Adrenal gland (tissue), 12 donors: Measurements from ENCODE around the gene CUL7. TPM values are rescaled to one million over a fixed set of nuclear protein-coding genes. Genes with fewer than 3 reads are reported as not detected.

Experiments
- DNase-seq, 7 donors: peaks; one replicate each; pipeline ENCODE4 v3.0.0-alpha.2; 2019 to 2020
- H3K27ac ChIP-seq, 5 donors: fragments of 200-600 bp; sonication (generic) in 4 of 5; 1 replicate in 3 of 5; 2 replicates in 2 of 5; pipeline versions ENCODE4 v1.5.1 to v1.8.0; 2016 to 2020; ENCODE audit warnings: mild to moderate bottlenecking in 1 of 5
- H3K27me3 ChIP-seq: fragments of 200-600 bp; 2 replicates; pipeline ENCODE4 v1.8.0; 2021
- H3K36me3 ChIP-seq, 2 donors: fragments of 200-600 bp; replicated peaks in 1 of 2; 1 replicate in 1 of 2; 2 replicates in 1 of 2; pipeline versions ENCODE4 v1.5.1 to v1.8.0; 2018 to 2022
- H3K4me1 ChIP-seq, 2 donors: fragments of 200-600 bp; replicated peaks in 1 of 2; 1 replicate in 1 of 2; 2 replicates in 1 of 2; pipeline versions ENCODE4 v1.5.1 to v1.8.0; 2018 to 2021
- H3K4me3 ChIP-seq, 4 donors: fragments of 200-600 bp; sonication (generic) in 3 of 4; one replicate each; pipeline ENCODE4 v1.5.1; 2016 to 2018
- H3K9me3 ChIP-seq, 3 donors: fragments of 200-600 bp; sonication (generic) in 1 of 3; replicated peaks in 1 of 3; 1 replicate in 2 of 3; 2 replicates in 1 of 3; pipeline versions ENCODE4 v1.5.1 to v1.8.0; 2016 to 2021
- POLR2A ChIP-seq, 2 donors: fragments of 450-650 bp; IDR thresholded peaks; one replicate each; pipeline ENCODE4 v1.6.1; 2017; ENCODE audit warnings: antibody characterized with exemption in 2 of 2, mild to moderate bottlenecking in 2 of 2, moderate library complexity in 1 of 2
- WGBS, 4 donors: extraction: QIAGEN DNeasy Blood & Tissue Kit in 2 of 4; methylation state at CpG; one replicate each; pipeline versions ENCODE4 v1.1.5 to v1.1.7; 2013 to 2017; 5-methylcytosine and 5-hydroxymethylcytosine counted together
- intact Hi-C, 2 donors: fragments of 100-400 bp; cut with DNase I; formaldehyde crosslinking; loops; one replicate each; pipeline versions ENCODE4 v1.14.1 to v1.15.0; 2022 to 2023
- polyA plus RNA-seq, 3 donors: library from polyadenylated mRNA; stranded (reverse); fragments of 200-250 nt in 2 of 3; fragments of 350-450 nt in 1 of 3; fragmentation: Illumina TruSeq in 1 of 3; extraction: RNeasy Lipid Tissue Mini Kit (QIAGEN cat#74804) in 1 of 3; gene quantifications; one replicate each; pipeline ENCODE4 v1.2.3, GENCODE V29; 2013 to 2014
- total RNA-seq, 9 donors: library from RNA; depleted of rRNA in 4 of 9; stranded (reverse); fragments of >200 nt in 4 of 9; fragments of 120-200 nt in 1 of 9; fragmentation: NEBNext Ultra II Directional in 1 of 9; extraction: Animal tissue kit (Norgen Biotek cat#: 25700) in 1 of 9; gene quantifications; one replicate each; pipeline versions ENCODE4 v1.1.0 to v1.2.4, GENCODE V29; 2013 to 2023
- TF ChIP-seq, protein P1 (sequence below), 6 experiments: fragments of 450-650 bp in 4 of 6; fragments of 200-600 bp in 2 of 6; sonication (generic) in 1 of 6; IDR thresholded peaks; 1 replicate in 5 of 6; 2 replicates in 1 of 6; pipeline versions ENCODE4 v1.5.1 to v1.8.0; 2016 to 2021; ENCODE audit warnings: antibody characterized with exemption in 6 of 6, mild to moderate bottlenecking in 2 of 6, moderate library complexity in 1 of 6
- donor health status: healthy with polysubstance abuse.
- donor health status: Bipolar disorder and iron deficiency.
- donor health status: DM: yes; HTN: yes; CAD: no.
- donor health status: DM: no; HTN: no; CAD: no.
- donor health status: DM: no; HTN: no; CAD: no.
- donor health status: DM: yes; HTN: yes; CAD: no.

Gene CUL7
- total and polyA plus RNA-seq, 12 donors = 12.0 to 52.5 (median 32.7) TPM

- no peak for DNase-seq
- Histone ChIP-seq H3K27ac (peak overlapping the region in 3 of 5 donors; percentile 61 to 89 (median 87)), H3K4me3 (peak overlapping the region in 1 of 4 donors; percentile 64), H3K27me3 (no peaks in the 10 kb centered on the region), H3K36me3 (peaks cover 0 to 47% of the 10 kb centered on the region in 2 donors), H3K9me3 (no peaks in the 10 kb centered on the region), H3K4me1 (peaks cover 10 to 12% of the 10 kb centered on the region in 2 donors)
- WGBS, 4 donors = 84 to 95% (median 91%) methylated on average over 13 to 19 of the region's 19 CpGs
- intact Hi-C loops = no loop called here
- TF ChIP-seq, protein P1, sequence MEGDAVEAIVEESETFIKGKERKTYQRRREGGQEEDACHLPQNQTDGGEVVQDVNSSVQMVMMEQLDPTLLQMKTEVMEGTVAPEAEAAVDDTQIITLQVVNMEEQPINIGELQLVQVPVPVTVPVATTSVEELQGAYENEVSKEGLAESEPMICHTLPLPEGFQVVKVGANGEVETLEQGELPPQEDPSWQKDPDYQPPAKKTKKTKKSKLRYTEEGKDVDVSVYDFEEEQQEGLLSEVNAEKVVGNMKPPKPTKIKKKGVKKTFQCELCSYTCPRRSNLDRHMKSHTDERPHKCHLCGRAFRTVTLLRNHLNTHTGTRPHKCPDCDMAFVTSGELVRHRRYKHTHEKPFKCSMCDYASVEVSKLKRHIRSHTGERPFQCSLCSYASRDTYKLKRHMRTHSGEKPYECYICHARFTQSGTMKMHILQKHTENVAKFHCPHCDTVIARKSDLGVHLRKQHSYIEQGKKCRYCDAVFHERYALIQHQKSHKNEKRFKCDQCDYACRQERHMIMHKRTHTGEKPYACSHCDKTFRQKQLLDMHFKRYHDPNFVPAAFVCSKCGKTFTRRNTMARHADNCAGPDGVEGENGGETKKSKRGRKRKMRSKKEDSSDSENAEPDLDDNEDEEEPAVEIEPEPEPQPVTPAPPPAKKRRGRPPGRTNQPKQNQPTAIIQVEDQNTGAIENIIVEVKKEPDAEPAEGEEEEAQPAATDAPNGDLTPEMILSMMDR (IDR thresholded peaks at IDR 0.05) = no peak
- TF ChIP-seq POLR2A (IDR thresholded peaks at IDR 0.05) = peak in 1 of 2 donors; percentile 7
These were observed 1.3 kb downstream of the CUL7 start for GRCh38 chr6:43052225-43052841.

GRCh38 chr6:43050981-43051380, 2.7 kb downstream of the CUL7 start:
- Histone ChIP-seq H3K4me1 (peaks cover 10 to 12% of the 10 kb centered on the region in 2 donors), H3K36me3 (peaks cover 0 to 48% of the 10 kb centered on the region in 2 donors), H3K27me3 (no peaks in the 10 kb centered on the region), H3K27ac (no peak overlapping the region), H3K4me3 (no peak overlapping the region), H3K9me3 (no peaks in the 10 kb centered on the region)
- intact Hi-C loops = no loop called here
- DNase-seq = no peak
- TF ChIP-seq, protein P1 (IDR thresholded peaks at IDR 0.05) = no peak
- no peak for TF ChIP-seq POLR2A (IDR thresholded peaks at IDR 0.05)
- WGBS, 4 donors = 91 to 96% (median 94%) methylated on average over 13 to 17 of the region's 17 CpGs

- Histone ChIP-seq H3K27me3 (no peaks in the 10 kb centered on the region), H3K4me1 (peaks cover 5 to 10% of the 10 kb centered on the region in 2 donors), H3K27ac (no peak overlapping the region), H3K9me3 (no peaks in the 10 kb centered on the region), H3K36me3 (peaks cover 0 to 65% of the 10 kb centered on the region in 2 donors), H3K4me3 (no peak overlapping the region)
- intact Hi-C loops = no loop called here
- DNase-seq = no peak
- 81 to 100% (median 86%) methylated on average over 1 to 7 of the region's 7 CpGs for whole genome bisulfite sequencing, 4 donors
- no peak for TF ChIP-seq POLR2A (IDR thresholded peaks at IDR 0.05)
- TF ChIP-seq, protein P1 (IDR thresholded peaks at IDR 0.05) = no peak
These were observed 5.7 kb downstream of the CUL7 start for GRCh38 chr6:43047998-43048397.

GRCh38 chr6:43045371-43045930, 8.2 kb downstream of the CUL7 start:
- no peaks in the 10 kb centered on the region for H3K9me3 ChIP-seq
- no peak overlapping the region for H3K27ac ChIP-seq
- H3K4me3 ChIP-seq = no peak overlapping the region
- H3K36me3 ChIP-seq = peaks cover 0 to 76% of the 10 kb centered on the region in 2 donors
- 90 to 94% (median 93%) methylated on average over 4 to 11 of the region's 11 CpGs for WGBS, 4 donors
- TF ChIP-seq, protein P1 (IDR thresholded peaks at IDR 0.05) = no peak
- no peak for TF ChIP-seq POLR2A (IDR thresholded peaks at IDR 0.05)
- H3K4me1 ChIP-seq = no peaks in the 10 kb centered on the region
- intact Hi-C loops = no loop called here
- no peak for DNase-seq
- H3K27me3 ChIP-seq = no peaks in the 10 kb centered on the region
